ENCODE measurements around the gene OCA2. TPM values are rescaled to one million over a fixed set of nuclear protein-coding genes. Genes with fewer than 3 reads are reported as not detected.

OCA2 gene
- total RNA-seq, 2 experiments from 2014 or later: not detected

DNA sequence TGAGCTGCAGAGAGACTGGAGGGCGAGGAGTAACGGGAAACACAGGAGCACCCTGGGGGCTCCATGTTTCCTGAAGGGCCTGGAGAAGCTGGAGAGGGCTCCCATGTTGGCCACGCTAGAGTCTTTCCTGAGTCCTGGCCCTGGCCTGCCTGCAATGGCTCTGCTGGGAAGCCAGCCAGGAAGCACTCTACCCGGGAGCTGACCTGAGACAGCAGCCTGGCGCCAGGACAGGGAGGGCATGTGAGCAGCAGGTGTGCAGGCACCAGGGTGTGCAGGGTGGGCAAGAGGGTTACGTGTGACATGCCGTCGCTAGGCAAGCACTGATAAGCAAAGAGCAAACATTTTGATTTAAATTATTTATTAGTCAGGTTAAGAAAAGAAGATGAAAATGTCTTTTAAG, 301.4 kb downstream of the OCA2 start:
- Mint-ChIP-seq H3K27ac (no peak overlapping the region), H3K9me3 (no peaks in the 10 kb centered on the region), H3K4me1 (ENCODE audit: low read depth) (no peaks in the 10 kb centered on the region), H3K36me3 (ENCODE audit: low read depth) (no peaks in the 10 kb centered on the region), H3K27me3 (ENCODE audit: low read depth) (no peaks in the 10 kb centered on the region), H3K4me3 (no peak overlapping the region)
- intact Hi-C loops (cut with micrococcal nuclease): no loop called here
- CTCF ChIA-PET: no interaction called here
- DNase-seq: no peak

DNA sequence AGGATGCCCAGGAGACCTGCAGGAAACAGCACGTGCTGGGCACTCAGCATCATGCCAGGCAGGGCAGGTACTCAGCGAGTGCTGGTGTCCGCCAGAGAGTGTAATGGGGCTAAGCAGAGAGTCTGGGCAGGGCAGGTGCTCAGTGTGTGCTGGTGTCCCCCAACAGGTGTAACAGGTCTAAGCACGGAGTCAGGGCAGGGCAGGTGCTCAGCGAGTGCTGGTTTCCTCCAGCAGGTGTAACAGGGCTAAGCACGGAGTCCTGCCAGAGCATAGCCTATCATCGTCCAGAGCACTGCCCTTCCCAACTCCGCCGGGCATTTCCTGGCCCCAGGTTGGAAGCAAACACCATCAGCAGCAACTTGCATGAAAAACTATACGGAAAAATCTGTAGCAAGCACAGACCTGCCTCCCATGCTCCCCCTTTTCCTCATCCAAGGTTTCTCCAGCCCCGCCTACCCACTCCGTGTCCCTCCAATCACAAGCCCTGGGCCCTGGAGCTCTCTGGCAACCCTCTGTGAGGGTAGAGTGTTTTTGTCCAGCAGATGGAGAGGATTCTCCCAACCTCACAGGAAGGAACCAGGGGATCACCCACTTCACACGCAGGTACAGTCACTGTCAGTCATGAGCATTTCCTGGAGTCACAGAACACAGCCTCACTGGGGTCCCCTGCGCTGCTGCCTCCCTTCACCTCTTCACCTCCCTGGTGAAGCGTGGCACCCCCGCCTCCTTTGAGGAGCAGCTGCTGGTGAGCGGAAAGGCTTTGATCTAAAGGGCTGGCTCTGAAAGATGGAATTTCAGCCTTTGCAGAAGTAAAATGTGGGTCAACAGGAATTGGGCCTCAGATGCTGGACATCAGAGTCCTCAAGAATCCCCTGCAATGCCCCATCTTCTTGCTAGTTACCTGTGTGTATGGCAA, 302.5 kb downstream of the OCA2 start:
- CTCF ChIA-PET: no interaction called here
- Mint-ChIP-seq H3K36me3 (ENCODE audit: low read depth) (no peaks in the 10 kb centered on the region), H3K9me3 (no peaks in the 10 kb centered on the region), H3K4me1 (ENCODE audit: low read depth) (no peaks in the 10 kb centered on the region), H3K27me3 (ENCODE audit: low read depth) (peaks cover 4% of the 10 kb centered on the region), H3K27ac (no peak overlapping the region), H3K4me3 (no peak overlapping the region)
- intact Hi-C loops (cut with micrococcal nuclease): no loop called here
- no peak for DNase-seq

DNA sequence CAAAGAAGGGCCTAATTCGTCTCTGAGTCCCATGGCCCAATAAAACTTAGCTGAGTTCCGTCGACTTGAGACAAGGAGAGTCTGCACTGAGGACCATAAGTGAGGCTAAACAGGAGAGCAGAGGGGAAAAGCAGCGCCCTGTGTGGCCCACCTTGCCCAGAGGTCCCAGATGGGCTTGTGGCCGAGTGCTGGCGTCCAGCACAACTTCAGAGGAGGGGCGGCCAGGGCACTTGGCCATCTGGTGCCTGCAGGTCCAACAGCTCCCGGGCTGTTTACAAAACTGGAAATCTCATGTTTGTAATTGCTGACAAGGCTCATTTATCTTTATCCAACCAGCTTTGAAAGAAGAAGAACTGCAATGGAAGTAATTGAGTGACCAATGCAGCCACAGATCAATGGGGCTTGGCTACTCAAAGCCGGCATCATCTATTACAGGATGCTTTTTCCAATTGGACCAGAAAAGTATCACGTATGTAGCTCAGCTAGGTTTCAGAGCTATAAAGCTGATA, 306.3 kb downstream of the OCA2 start:
- H3K4me3 Mint-ChIP-seq: no peak overlapping the region
- H3K27me3 Mint-ChIP-seq (ENCODE audit: low read depth): peaks cover 4% of the 10 kb centered on the region
- no peaks in the 10 kb centered on the region for H3K36me3 Mint-ChIP-seq (ENCODE audit: low read depth)
- no peaks in the 10 kb centered on the region for H3K9me3 Mint-ChIP-seq
- intact Hi-C loops (cut with micrococcal nuclease): no loop called here
- no peak overlapping the region for H3K27ac Mint-ChIP-seq
- CTCF ChIA-PET: interaction anchor here (0.6 kb wide), 1 partner anchor 547 kb away, joined by 3 read pairs; no protein-coding TSS in a partner anchor
- DNase-seq: no peak
- no peaks in the 10 kb centered on the region for H3K4me1 Mint-ChIP-seq (ENCODE audit: low read depth)

DNA sequence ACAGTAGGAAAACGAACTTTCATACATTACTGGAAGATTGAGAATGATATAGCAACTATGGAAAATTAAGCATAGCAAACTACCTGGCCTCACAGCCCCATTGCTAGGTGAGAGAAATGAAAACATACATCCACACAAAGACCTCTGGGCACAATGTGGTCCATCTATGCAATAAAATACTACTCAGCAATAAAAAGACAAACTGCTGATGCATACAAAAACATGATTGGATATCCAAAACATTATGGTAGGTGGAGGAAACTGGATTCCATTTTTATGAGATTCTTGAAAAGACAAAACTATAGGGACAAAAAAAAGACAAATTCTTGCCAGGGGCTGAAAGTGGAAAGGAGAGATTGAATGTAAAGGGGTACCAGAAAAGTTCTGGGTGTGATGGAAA, 308.8 kb downstream of the OCA2 start:
- DNase-seq: no peak
- no peaks in the 10 kb centered on the region for H3K4me1 Mint-ChIP-seq (ENCODE audit: low read depth)
- H3K9me3 Mint-ChIP-seq: no peaks in the 10 kb centered on the region
- H3K27me3 Mint-ChIP-seq (ENCODE audit: low read depth): peaks cover 4% of the 10 kb centered on the region
- H3K36me3 Mint-ChIP-seq (ENCODE audit: low read depth): no peaks in the 10 kb centered on the region
- intact Hi-C loops (cut with micrococcal nuclease): no loop called here
- H3K27ac Mint-ChIP-seq: no peak overlapping the region
- H3K4me3 Mint-ChIP-seq: no peak overlapping the region
- CTCF ChIA-PET: interaction anchor here (0.6 kb wide), 1 partner anchor 432 kb away, joined by 3 read pairs; no protein-coding TSS in a partner anchor

DNA sequence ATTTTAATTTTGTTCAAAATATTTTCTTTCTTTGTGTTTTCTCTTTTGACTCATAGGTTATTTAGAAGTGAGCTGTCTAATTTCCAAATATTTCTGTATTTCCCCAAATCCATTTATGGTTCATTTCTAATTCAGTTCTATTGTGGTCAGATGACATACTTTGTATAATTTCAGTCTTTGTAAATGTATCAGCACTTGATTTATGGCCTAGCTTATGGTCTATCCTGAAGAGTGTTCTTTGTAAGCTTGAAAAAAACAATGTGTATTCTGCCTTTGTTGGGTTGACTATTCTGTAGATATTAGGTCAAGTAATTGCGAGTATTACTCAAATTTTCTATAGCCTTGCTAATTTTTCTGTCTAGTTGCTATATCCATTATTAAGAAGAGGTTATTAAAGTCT, 311.2 kb downstream of the OCA2 start:
- H3K27ac Mint-ChIP-seq: no peak overlapping the region
- H3K4me1 Mint-ChIP-seq (ENCODE audit: low read depth): no peaks in the 10 kb centered on the region
- CTCF ChIA-PET: no interaction called here
- no peaks in the 10 kb centered on the region for H3K36me3 Mint-ChIP-seq (ENCODE audit: low read depth)
- no peak for DNase-seq
- intact Hi-C loops (cut with micrococcal nuclease): no loop called here
- no peak overlapping the region for H3K4me3 Mint-ChIP-seq
- H3K27me3 Mint-ChIP-seq (ENCODE audit: low read depth): peaks cover 4% of the 10 kb centered on the region
- no peaks in the 10 kb centered on the region for H3K9me3 Mint-ChIP-seq

DNA sequence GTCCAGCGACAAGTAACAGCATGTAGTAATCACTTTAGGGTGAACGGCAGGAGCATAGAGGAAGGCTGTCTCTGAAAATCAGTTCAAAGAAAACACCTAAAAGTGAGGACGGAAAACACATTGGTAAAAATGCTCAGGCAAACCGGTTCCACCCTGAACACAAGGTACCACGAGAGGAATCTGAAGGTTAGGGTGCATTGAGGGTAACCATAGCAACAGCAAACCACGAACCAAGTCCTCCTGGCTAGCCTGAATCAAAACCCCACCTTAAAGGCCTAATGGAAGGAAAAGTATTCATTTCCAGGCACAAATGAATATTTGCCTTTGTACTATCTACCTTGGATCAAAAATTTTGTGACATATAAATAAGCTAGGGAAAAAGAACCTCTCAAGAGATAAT, 315.0 kb downstream of the OCA2 start:
- no peak for DNase-seq
- Mint-ChIP-seq H3K9me3 (no peaks in the 10 kb centered on the region), H3K36me3 (ENCODE audit: low read depth) (no peaks in the 10 kb centered on the region), H3K27me3 (ENCODE audit: low read depth) (no peaks in the 10 kb centered on the region), H3K4me3 (no peak overlapping the region), H3K4me1 (ENCODE audit: low read depth) (no peaks in the 10 kb centered on the region), H3K27ac (no peak overlapping the region)
- CTCF ChIA-PET: no interaction called here
- intact Hi-C loops (cut with micrococcal nuclease): no loop called here

DNA sequence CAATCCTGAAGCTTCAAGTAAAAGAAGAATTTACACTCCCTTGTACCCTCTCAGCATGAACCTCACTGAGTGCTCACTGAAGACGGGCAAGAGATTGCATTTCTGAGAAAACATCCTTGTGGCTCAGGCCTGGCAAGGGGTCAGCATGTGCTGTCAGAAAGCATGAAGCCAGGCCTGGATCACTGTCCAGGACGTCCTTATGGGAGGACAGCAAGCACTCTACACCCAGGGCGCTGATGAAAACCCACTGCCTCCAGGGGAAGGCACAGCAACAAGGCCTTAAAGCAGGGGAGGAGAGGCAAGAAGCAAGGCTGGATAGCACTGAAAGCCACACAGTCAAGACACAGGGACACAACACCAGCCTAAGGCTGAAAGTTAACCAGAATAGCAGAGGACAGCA, 315.4 kb downstream of the OCA2 start:
- no peak overlapping the region for H3K27ac Mint-ChIP-seq
- H3K36me3 Mint-ChIP-seq (ENCODE audit: low read depth): no peaks in the 10 kb centered on the region
- no peaks in the 10 kb centered on the region for H3K27me3 Mint-ChIP-seq (ENCODE audit: low read depth)
- intact Hi-C loops (cut with micrococcal nuclease): no loop called here
- no peak for DNase-seq
- H3K4me1 Mint-ChIP-seq (ENCODE audit: low read depth): no peaks in the 10 kb centered on the region
- CTCF ChIA-PET: no interaction called here
- no peak overlapping the region for H3K4me3 Mint-ChIP-seq
- no peaks in the 10 kb centered on the region for H3K9me3 Mint-ChIP-seq

DNA sequence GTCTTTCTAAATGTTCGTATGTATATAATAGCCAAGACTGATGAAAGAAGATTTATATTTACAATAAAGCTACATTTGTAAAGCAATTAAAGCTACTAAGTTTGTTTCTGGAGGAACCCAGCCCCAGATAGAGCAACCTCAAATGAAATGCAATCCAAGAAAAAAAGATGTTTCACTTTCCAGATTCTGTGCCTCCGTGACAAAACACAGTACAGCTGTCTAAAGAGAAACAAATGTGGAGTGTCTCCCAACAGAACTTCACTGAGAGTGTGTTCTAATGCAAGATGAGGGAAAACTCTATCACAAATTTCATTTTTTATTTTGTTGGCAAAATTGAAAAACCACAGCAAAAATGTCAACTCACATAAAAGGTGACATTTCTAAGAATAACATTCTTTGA, 317.0 kb downstream of the OCA2 start:
- no peak for DNase-seq
- Mint-ChIP-seq H3K27me3 (ENCODE audit: low read depth) (no peaks in the 10 kb centered on the region), H3K4me3 (no peak overlapping the region), H3K4me1 (ENCODE audit: low read depth) (no peaks in the 10 kb centered on the region), H3K36me3 (ENCODE audit: low read depth) (no peaks in the 10 kb centered on the region), H3K9me3 (no peaks in the 10 kb centered on the region), H3K27ac (no peak overlapping the region)
- CTCF ChIA-PET: no interaction called here
- intact Hi-C loops (cut with micrococcal nuclease): no loop called here

DNA sequence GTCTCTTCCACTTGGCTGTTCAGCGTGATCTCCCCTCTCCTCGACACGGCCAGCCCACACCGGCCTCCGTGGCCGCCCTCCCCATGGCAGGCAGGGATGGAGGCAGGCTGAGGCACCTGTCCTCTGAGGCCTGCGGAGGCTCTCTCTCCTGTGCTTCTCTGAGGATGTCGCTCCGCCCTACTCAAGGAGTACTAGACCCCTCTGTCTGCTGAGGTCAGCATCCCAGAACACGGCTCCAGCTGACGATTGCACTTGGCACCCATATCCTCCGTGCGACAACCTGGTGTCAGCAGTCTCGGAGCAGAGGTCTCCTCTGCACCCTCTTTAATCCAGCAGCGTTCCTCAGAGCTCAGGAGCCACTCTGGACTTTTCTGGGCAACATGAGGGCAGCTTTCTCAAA, 322.6 kb downstream of the OCA2 start:
- DNase-seq: no peak

DNA sequence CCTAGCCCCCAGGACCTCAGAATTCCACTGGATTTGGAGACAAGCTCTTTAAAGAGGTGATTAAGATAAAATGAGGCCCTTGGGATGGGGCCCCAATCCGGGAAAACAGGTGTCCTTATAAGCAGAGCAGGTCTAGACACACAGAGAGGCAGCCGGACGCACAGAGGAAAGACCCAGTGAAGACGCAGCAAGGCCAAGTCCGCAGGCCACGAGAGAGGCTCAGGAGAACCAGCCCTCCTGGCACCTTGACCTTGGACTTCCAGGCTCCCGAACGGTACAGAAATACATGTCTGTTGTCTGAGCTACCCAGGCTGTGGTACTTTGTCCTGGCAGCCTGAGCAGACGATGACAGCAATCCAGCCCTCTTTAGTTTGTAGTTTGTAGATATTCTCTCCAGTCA, 324.5 kb downstream of the OCA2 start:
- no peak overlapping the region for H3K4me3 Mint-ChIP-seq
- no peaks in the 10 kb centered on the region for H3K36me3 Mint-ChIP-seq (ENCODE audit: low read depth)
- intact Hi-C loops (cut with micrococcal nuclease): no loop called here
- no peaks in the 10 kb centered on the region for H3K27me3 Mint-ChIP-seq (ENCODE audit: low read depth)
- H3K9me3 Mint-ChIP-seq: no peaks in the 10 kb centered on the region
- H3K4me1 Mint-ChIP-seq (ENCODE audit: low read depth): no peaks in the 10 kb centered on the region
- H3K27ac Mint-ChIP-seq: no peak overlapping the region
- CTCF ChIA-PET: no interaction called here
- no peak for DNase-seq

More for the DNA sequence above, 322.6 kb downstream of the OCA2 start:
- no peak overlapping the region for H3K4me3 Mint-ChIP-seq
- no peak overlapping the region for H3K27ac Mint-ChIP-seq
- H3K9me3 Mint-ChIP-seq: no peaks in the 10 kb centered on the region
- no peaks in the 10 kb centered on the region for H3K4me1 Mint-ChIP-seq (ENCODE audit: low read depth)
- CTCF ChIA-PET: no interaction called here
- no peaks in the 10 kb centered on the region for H3K36me3 Mint-ChIP-seq (ENCODE audit: low read depth)
- intact Hi-C loops (cut with micrococcal nuclease): no loop called here
- H3K27me3 Mint-ChIP-seq (ENCODE audit: low read depth): no peaks in the 10 kb centered on the region

DNA sequence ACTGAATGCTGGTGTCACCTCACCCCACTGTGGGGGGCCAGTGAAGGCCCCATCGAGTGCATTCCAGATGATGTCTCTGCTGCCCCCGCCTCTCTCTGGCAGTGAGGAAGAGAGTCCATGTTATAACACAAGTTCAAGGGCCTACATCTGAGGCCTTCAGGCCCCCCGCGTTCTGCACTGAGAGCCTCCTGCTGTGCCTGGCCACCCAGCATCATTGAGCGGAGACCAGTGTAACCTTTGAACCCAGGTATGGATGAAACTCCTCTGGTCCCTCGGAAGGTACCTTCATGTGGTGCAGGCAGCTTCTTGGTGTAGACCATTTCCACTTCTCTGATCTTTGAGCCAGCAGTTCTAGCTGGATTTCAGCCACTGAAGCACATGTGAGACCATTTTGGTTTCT, 324.9 kb downstream of the OCA2 start:
- DNase-seq: no peak
- intact Hi-C loops (cut with micrococcal nuclease): no loop called here
- Mint-ChIP-seq H3K27me3 (ENCODE audit: low read depth) (no peaks in the 10 kb centered on the region), H3K4me1 (ENCODE audit: low read depth) (no peaks in the 10 kb centered on the region), H3K4me3 (no peak overlapping the region), H3K36me3 (ENCODE audit: low read depth) (no peaks in the 10 kb centered on the region), H3K9me3 (no peaks in the 10 kb centered on the region), H3K27ac (no peak overlapping the region)
- CTCF ChIA-PET: no interaction called here

DNA sequence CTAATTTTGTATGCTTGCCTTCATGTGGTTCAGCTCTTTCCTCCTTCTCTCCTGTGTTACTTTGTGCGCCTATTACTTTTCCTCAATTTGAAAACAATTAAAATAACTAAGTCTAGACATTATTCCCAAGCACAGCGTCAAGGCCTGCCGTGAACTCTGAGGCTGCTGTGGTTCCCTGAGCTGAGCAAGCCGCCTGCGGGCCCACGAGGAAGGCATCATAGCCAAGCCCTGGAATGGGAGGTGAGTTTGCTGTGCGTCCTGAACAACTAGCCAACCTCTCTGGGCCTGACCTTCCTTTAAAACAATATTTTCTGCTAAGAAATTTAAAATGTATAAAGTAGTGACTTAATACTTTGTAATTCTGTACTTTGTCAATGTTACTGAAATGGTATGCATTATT, 327.2 kb downstream of the OCA2 start:
- no peaks in the 10 kb centered on the region for H3K36me3 Mint-ChIP-seq (ENCODE audit: low read depth)
- H3K27ac Mint-ChIP-seq: no peak overlapping the region
- intact Hi-C loops (cut with micrococcal nuclease): no loop called here
- no peaks in the 10 kb centered on the region for H3K27me3 Mint-ChIP-seq (ENCODE audit: low read depth)
- CTCF ChIA-PET: no interaction called here
- H3K4me3 Mint-ChIP-seq: no peak overlapping the region
- no peaks in the 10 kb centered on the region for H3K4me1 Mint-ChIP-seq (ENCODE audit: low read depth)
- peaks cover 4% of the 10 kb centered on the region for H3K9me3 Mint-ChIP-seq
- no peak for DNase-seq

DNA sequence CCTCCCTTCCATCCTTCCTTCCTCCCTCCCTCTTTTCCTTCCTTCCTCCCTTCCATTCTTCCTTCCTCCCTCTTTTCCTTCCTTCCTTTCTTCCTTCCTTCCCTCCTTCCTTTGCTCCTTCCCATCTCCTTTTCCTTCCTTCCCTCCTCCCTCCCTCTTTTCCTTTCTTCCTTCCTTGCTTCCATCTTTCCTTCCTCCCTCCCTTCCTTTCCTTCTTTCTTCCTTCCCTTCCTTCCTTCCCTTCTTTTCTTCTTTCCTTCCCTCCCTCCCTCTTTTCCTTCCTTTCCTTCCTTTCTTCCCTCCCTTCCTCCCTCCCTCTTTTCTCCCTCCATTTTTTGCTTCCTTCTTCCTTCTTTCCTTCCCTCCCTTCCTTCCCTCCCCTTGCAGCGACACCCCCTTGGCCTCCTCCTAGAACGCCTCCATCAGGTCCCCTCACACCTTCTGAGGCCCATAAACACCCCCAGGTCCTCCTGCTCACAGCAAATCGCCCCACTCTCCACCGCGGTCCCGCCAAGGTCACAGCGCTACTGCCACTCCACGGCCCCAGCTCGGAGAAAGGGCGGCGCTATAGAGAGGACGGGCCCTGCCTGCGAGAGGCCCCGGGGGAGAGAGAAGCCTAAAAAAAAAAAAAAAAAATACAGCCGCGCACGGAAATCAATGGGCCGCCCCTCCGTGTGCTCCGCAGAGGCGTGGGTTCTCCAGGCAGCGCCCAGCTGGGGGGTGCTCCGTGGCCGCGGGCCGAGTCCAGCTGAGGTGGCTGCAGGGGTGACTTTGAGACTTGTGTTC, 328.2 kb downstream of the OCA2 start:
- Mint-ChIP-seq H3K36me3 (ENCODE audit: low read depth) (no peaks in the 10 kb centered on the region), H3K9me3 (peaks cover 6% of the 10 kb centered on the region), H3K4me3 (no peak overlapping the region), H3K4me1 (ENCODE audit: low read depth) (no peaks in the 10 kb centered on the region), H3K27me3 (ENCODE audit: low read depth) (no peaks in the 10 kb centered on the region), H3K27ac (no peak overlapping the region)
- CTCF ChIA-PET: no interaction called here
- intact Hi-C loops (cut with micrococcal nuclease): no loop called here
- DNase-seq: no peak

Measured in activated naive CD4-positive, alpha-beta T cell treated with anti-CD3 and anti-CD28 coated beads for 36 hours (primary cell).